Activated T-helper 2 cell treated with anti-CD3 and anti-CD28 coated beads, Interferon-gamma antibody, Interleukin-2, Interleukin-4, amounts not matched to agents 10 μg/mL and 5 μg/mL and 100 μg/mL, durations not matched to agents 14 hours and 24 hours and 36 hours (primary cell): ENCODE results near the gene ACOXL. TPM values are rescaled to one million over a fixed set of nuclear protein-coding genes. Genes with fewer than 3 reads are reported as not detected.

ENCODE experiments used
- DNase-seq: peaks from one replicate; pipeline ENCODE4 v3.0.0; 2021; ENCODE audit warnings: low spot score
- H3K27ac Mint-ChIP-seq: one replicate; pipeline ENCODE4 v1.8.0; 2021; ENCODE audit warnings: mixed read lengths
- H3K27me3 Mint-ChIP-seq: one replicate; pipeline ENCODE4 v1.8.0; 2021; ENCODE audit warnings: low read depth, mixed read lengths
- H3K36me3 Mint-ChIP-seq: one replicate; pipeline ENCODE4 v1.8.0; 2021; ENCODE audit warnings: low read depth, mixed read lengths
- H3K4me1 Mint-ChIP-seq: one replicate; pipeline ENCODE4 v1.8.0; 2021; ENCODE audit warnings: low read depth, mixed read lengths
- H3K4me3 Mint-ChIP-seq: one replicate; pipeline ENCODE4 v1.8.0; 2021; ENCODE audit warnings: low read depth, mild to moderate bottlenecking, moderate library complexity, mixed read lengths
- H3K9me3 Mint-ChIP-seq: one replicate; pipeline ENCODE4 v1.8.0; 2021; ENCODE audit warnings: mixed read lengths
- intact Hi-C: fragments of 100-400 bp; cut with micrococcal nuclease; formaldehyde crosslinking; loops from one replicate; pipeline ENCODE4 v1.15.1; 2023
- total RNA-seq: library from RNA; stranded (reverse); gene quantifications from 2 replicates; pipeline ENCODE4 v1.2.3, GENCODE V29; 2022

ACOXL gene
- total RNA-seq, 1 donor from 2014 or later: 1.6 TPM

- peaks cover 15% of the 10 kb centered on the region for H3K27me3 Mint-ChIP-seq
- intact Hi-C loops: loop anchor here (5.0 kb wide), 1 partner anchor 187 kb away; no protein-coding TSS in a partner anchor
- no peak for DNase-seq
- peaks cover 43% of the 10 kb centered on the region for H3K4me1 Mint-ChIP-seq
- no peaks in the 10 kb centered on the region for H3K9me3 Mint-ChIP-seq
- no peak overlapping the region for H3K4me3 Mint-ChIP-seq
- no peaks in the 10 kb centered on the region for H3K36me3 Mint-ChIP-seq
- H3K27ac Mint-ChIP-seq: no peak overlapping the region
Measured at GRCh38 chr2:111053825-111054515, 321.6 kb downstream of the ACOXL start.

GRCh38 chr2:111054791-111055691, 322.7 kb downstream of the ACOXL start:
- Mint-ChIP-seq H3K4me1 (peaks cover 33% of the 10 kb centered on the region), H3K27ac (peak overlapping the region; percentile 64), H3K4me3 (no peak overlapping the region), H3K9me3 (peaks cover 6% of the 10 kb centered on the region), H3K27me3 (peaks cover 20% of the 10 kb centered on the region), H3K36me3 (no peaks in the 10 kb centered on the region)
- intact Hi-C loops: loop anchor here (5.0 kb wide), 1 partner anchor 188 kb away; no protein-coding TSS in a partner anchor
- DNase-seq: no peak

GRCh38 chr2:111055735-111056134, 323.4 kb downstream of the ACOXL start:
- Mint-ChIP-seq H3K9me3 (peaks cover 12% of the 10 kb centered on the region), H3K4me1 (peaks cover 28% of the 10 kb centered on the region), H3K27ac (no peak overlapping the region), H3K4me3 (no peak overlapping the region), H3K36me3 (peaks cover 2% of the 10 kb centered on the region), H3K27me3 (peaks cover 24% of the 10 kb centered on the region)
- intact Hi-C loops: no loop called here
- no peak for DNase-seq

GRCh38 chr2:111057045-111057444, 324.7 kb downstream of the ACOXL start:
- intact Hi-C loops: no loop called here
- H3K36me3 Mint-ChIP-seq: peaks cover 5% of the 10 kb centered on the region
- no peak overlapping the region for H3K4me3 Mint-ChIP-seq
- peaks cover 17% of the 10 kb centered on the region for H3K4me1 Mint-ChIP-seq
- peaks cover 25% of the 10 kb centered on the region for H3K9me3 Mint-ChIP-seq
- no peak overlapping the region for H3K27ac Mint-ChIP-seq
- peaks cover 33% of the 10 kb centered on the region for H3K27me3 Mint-ChIP-seq
- DNase-seq: no peak

- no peak overlapping the region for H3K27ac Mint-ChIP-seq
- peaks cover 21% of the 10 kb centered on the region for H3K4me1 Mint-ChIP-seq
- intact Hi-C loops: no loop called here
- H3K36me3 Mint-ChIP-seq: peaks cover 5% of the 10 kb centered on the region
- H3K9me3 Mint-ChIP-seq: peaks cover 25% of the 10 kb centered on the region
- no peak for DNase-seq
- H3K27me3 Mint-ChIP-seq: peaks cover 39% of the 10 kb centered on the region
- no peak overlapping the region for H3K4me3 Mint-ChIP-seq
Measured at GRCh38 chr2:111057721-111058120, 325.3 kb downstream of the ACOXL start.

GRCh38 chr2:111058264-111058663, 325.9 kb downstream of the ACOXL start:
- Mint-ChIP-seq H3K27ac (no peak overlapping the region), H3K36me3 (peaks cover 5% of the 10 kb centered on the region), H3K4me1 (peaks cover 21% of the 10 kb centered on the region), H3K4me3 (no peak overlapping the region), H3K27me3 (peaks cover 41% of the 10 kb centered on the region), H3K9me3 (peaks cover 25% of the 10 kb centered on the region)
- no peak for DNase-seq
- intact Hi-C loops: no loop called here

GRCh38 chr2:111061191-111061590, 328.8 kb downstream of the ACOXL start:
- peaks cover 47% of the 10 kb centered on the region for H3K27me3 Mint-ChIP-seq
- intact Hi-C loops: no loop called here

GRCh38 chr2:111062417-111062816, 330.0 kb downstream of the ACOXL start:
- peaks cover 5% of the 10 kb centered on the region for H3K36me3 Mint-ChIP-seq
- H3K27me3 Mint-ChIP-seq: peaks cover 49% of the 10 kb centered on the region
- H3K4me3 Mint-ChIP-seq: no peak overlapping the region
- H3K9me3 Mint-ChIP-seq: peaks cover 28% of the 10 kb centered on the region
- intact Hi-C loops: no loop called here
- no peak overlapping the region for H3K27ac Mint-ChIP-seq
- peaks cover 19% of the 10 kb centered on the region for H3K4me1 Mint-ChIP-seq
- no peak for DNase-seq

More at GRCh38 chr2:111061191-111061590, 328.8 kb downstream of the ACOXL start:
- no peak overlapping the region for H3K27ac Mint-ChIP-seq
- H3K9me3 Mint-ChIP-seq: peaks cover 28% of the 10 kb centered on the region
- peaks cover 5% of the 10 kb centered on the region for H3K36me3 Mint-ChIP-seq
- no peak overlapping the region for H3K4me3 Mint-ChIP-seq
- H3K4me1 Mint-ChIP-seq: peaks cover 16% of the 10 kb centered on the region
- DNase-seq: no peak

- Mint-ChIP-seq H3K36me3 (no peaks in the 10 kb centered on the region), H3K9me3 (peaks cover 13% of the 10 kb centered on the region), H3K4me1 (peaks cover 19% of the 10 kb centered on the region), H3K27me3 (peaks cover 44% of the 10 kb centered on the region), H3K27ac (no peak overlapping the region), H3K4me3 (no peak overlapping the region)
- no peak for DNase-seq
- intact Hi-C loops: loop anchor here (1.0 kb wide), 1 partner anchor 26 kb away; no protein-coding TSS in a partner anchor
Measured at GRCh38 chr2:111066062-111066593, 333.8 kb downstream of the ACOXL start.

- Mint-ChIP-seq H3K27me3 (peaks cover 43% of the 10 kb centered on the region), H3K4me1 (peaks cover 14% of the 10 kb centered on the region), H3K27ac (no peak overlapping the region), H3K9me3 (peaks cover 3% of the 10 kb centered on the region), H3K36me3 (no peaks in the 10 kb centered on the region), H3K4me3 (no peak overlapping the region)
- DNase-seq: no peak
- intact Hi-C loops: no loop called here
Measured at GRCh38 chr2:111068435-111069058, 336.2 kb downstream of the ACOXL start.

- H3K27me3 Mint-ChIP-seq: peaks cover 44% of the 10 kb centered on the region
- no peak overlapping the region for H3K4me3 Mint-ChIP-seq
- H3K27ac Mint-ChIP-seq: no peak overlapping the region
- H3K4me1 Mint-ChIP-seq: peaks cover 14% of the 10 kb centered on the region
- intact Hi-C loops: no loop called here
- no peak for DNase-seq
- H3K9me3 Mint-ChIP-seq: peaks cover 12% of the 10 kb centered on the region
- no peaks in the 10 kb centered on the region for H3K36me3 Mint-ChIP-seq
Measured at GRCh38 chr2:111069722-111070121, 337.3 kb downstream of the ACOXL start.

GRCh38 chr2:111071600-111072171, 339.3 kb downstream of the ACOXL start:
- DNase-seq: no peak
- no peak overlapping the region for H3K27ac Mint-ChIP-seq
- H3K27me3 Mint-ChIP-seq: peaks cover 40% of the 10 kb centered on the region
- H3K4me3 Mint-ChIP-seq: no peak overlapping the region
- H3K9me3 Mint-ChIP-seq: peaks cover 24% of the 10 kb centered on the region
- H3K4me1 Mint-ChIP-seq: no peaks in the 10 kb centered on the region
- no peaks in the 10 kb centered on the region for H3K36me3 Mint-ChIP-seq
- intact Hi-C loops: no loop called here
